Skeletal muscle tissue (tissue), 4 donors: ENCODE data around the gene CD209. TPM values are rescaled to one million over a fixed set of nuclear protein-coding genes. Genes with fewer than 3 reads are reported as not detected.

Experiments
- H3K27ac ChIP-seq: one replicate; pipeline ENCODE4 v1.7.0; 2013; ENCODE audit warnings: mild to moderate bottlenecking, low read depth, low read length, inconsistent platforms
- H3K27me3 ChIP-seq, 3 donors: one replicate each; pipeline ENCODE4 v1.7.0; 2013; ENCODE audit warnings: low read length in 3 of 3; ENCODE audit not compliant: control insufficient read depth in 3 of 3, insufficient read depth in 3 of 3
- H3K36me3 ChIP-seq, 3 donors: one replicate each; pipeline ENCODE4 v1.7.0; 2013; ENCODE audit warnings: low read length in 3 of 3; ENCODE audit not compliant: control insufficient read depth in 3 of 3, insufficient read depth in 3 of 3
- H3K4me1 ChIP-seq, 3 donors: one replicate each; pipeline ENCODE4 v1.7.0; 2013; ENCODE audit warnings: low read length in 3 of 3, mild to moderate bottlenecking in 3 of 3; ENCODE audit not compliant: control insufficient read depth in 3 of 3, insufficient read depth in 3 of 3
- H3K4me3 ChIP-seq, 3 donors: one replicate each; pipeline ENCODE4 v1.7.0; 2013; ENCODE audit warnings: low read length in 3 of 3
- H3K9ac ChIP-seq, 3 donors: one replicate each; pipeline ENCODE4 v1.7.0; 2013; ENCODE audit warnings: low read length in 3 of 3, mild to moderate bottlenecking in 3 of 3, moderate library complexity in 2 of 3, low read depth in 1 of 3
- H3K9me3 ChIP-seq, 3 donors: one replicate each; pipeline ENCODE4 v1.7.0; 2013; ENCODE audit warnings: low read length in 3 of 3; ENCODE audit not compliant: control insufficient read depth in 3 of 3
- total RNA-seq: library from RNA; depleted of rRNA; stranded (reverse); fragments of >200 nt; gene quantifications from one replicate; pipeline ENCODE4 v1.2.3, GENCODE V29; 2014
- donor health status: Osteomylitis.

The CD209 gene
- total RNA-seq, 1 donor from 2014 or later = 5.2 TPM

GRCh38 chr19:7715671-7716070, 31.7 kb downstream of the CD209 start:
- no peaks in the 10 kb centered on the region for H3K36me3 ChIP-seq
- H3K9ac ChIP-seq = no peak overlapping the region
- no peaks in the 10 kb centered on the region for H3K27me3 ChIP-seq
- no peak overlapping the region for H3K4me3 ChIP-seq
- no peaks in the 10 kb centered on the region for H3K4me1 ChIP-seq
- H3K9me3 ChIP-seq = peaks cover 0 to 5% (median 0%) of the 10 kb centered on the region in 3 donors
- H3K27ac ChIP-seq = no peak overlapping the region

GRCh38 chr19:7710616-7711015, 36.7 kb downstream of the CD209 start:
- Histone ChIP-seq H3K27ac (no peak overlapping the region), H3K9ac (no peak overlapping the region)

GRCh38 chr19:7709932-7710460, 37.3 kb downstream of the CD209 start:
- Histone ChIP-seq H3K27me3 (peaks cover 0 to 3% (median 0%) of the 10 kb centered on the region in 3 donors), H3K4me3 (no peak overlapping the region), H3K27ac (no peak overlapping the region), H3K36me3 (no peaks in the 10 kb centered on the region), H3K4me1 (no peaks in the 10 kb centered on the region), H3K9ac (no peak overlapping the region), H3K9me3 (no peaks in the 10 kb centered on the region)

More at GRCh38 chr19:7710616-7711015, 36.7 kb downstream of the CD209 start:
- H3K4me1 ChIP-seq = no peaks in the 10 kb centered on the region
- H3K27me3 ChIP-seq = peaks cover 0 to 3% (median 0%) of the 10 kb centered on the region in 3 donors
- no peaks in the 10 kb centered on the region for H3K36me3 ChIP-seq
- no peak overlapping the region for H3K4me3 ChIP-seq
- no peaks in the 10 kb centered on the region for H3K9me3 ChIP-seq

- H3K27me3 ChIP-seq = peaks cover 9 to 13% (median 12%) of the 10 kb centered on the region in 3 donors
- peak overlapping the region; percentile 40 for H3K27ac ChIP-seq
- no peak overlapping the region for H3K4me3 ChIP-seq
- no peaks in the 10 kb centered on the region for H3K4me1 ChIP-seq
- no peaks in the 10 kb centered on the region for H3K9me3 ChIP-seq
- H3K9ac ChIP-seq = no peak overlapping the region
- H3K36me3 ChIP-seq = no peaks in the 10 kb centered on the region
Measured at GRCh38 chr19:7706955-7707456, 40.3 kb downstream of the CD209 start.

GRCh38 chr19:7706188-7706954, 41.0 kb downstream of the CD209 start:
- Histone ChIP-seq H3K4me3 (no peak overlapping the region), H3K9me3 (no peaks in the 10 kb centered on the region), H3K4me1 (no peaks in the 10 kb centered on the region), H3K27me3 (peaks cover 9 to 17% (median 17%) of the 10 kb centered on the region in 3 donors), H3K36me3 (no peaks in the 10 kb centered on the region), H3K27ac (peak overlapping the region; percentile 40), H3K9ac (no peak overlapping the region)

GRCh38 chr19:7705387-7706187, 41.7 kb downstream of the CD209 start:
- Histone ChIP-seq H3K4me1 (no peaks in the 10 kb centered on the region), H3K27ac (peak overlapping the region; percentile 25), H3K4me3 (no peak overlapping the region)

GRCh38 chr19:7704280-7705060, 42.9 kb downstream of the CD209 start:
- H3K9me3 ChIP-seq = no peaks in the 10 kb centered on the region
- no peak overlapping the region for H3K9ac ChIP-seq
- no peaks in the 10 kb centered on the region for H3K36me3 ChIP-seq
- peaks cover 15 to 25% (median 25%) of the 10 kb centered on the region in 3 donors for H3K27me3 ChIP-seq
- H3K4me1 ChIP-seq = no peaks in the 10 kb centered on the region
- no peak overlapping the region for H3K4me3 ChIP-seq
- no peak overlapping the region for H3K27ac ChIP-seq

More at GRCh38 chr19:7705387-7706187, 41.7 kb downstream of the CD209 start:
- H3K9ac ChIP-seq = no peak overlapping the region
- H3K9me3 ChIP-seq = no peaks in the 10 kb centered on the region
- peaks cover 12 to 22% (median 22%) of the 10 kb centered on the region in 3 donors for H3K27me3 ChIP-seq
- H3K36me3 ChIP-seq = no peaks in the 10 kb centered on the region

GRCh38 chr19:7703332-7703731, 44.0 kb downstream of the CD209 start:
- Histone ChIP-seq H3K27ac (no peak overlapping the region), H3K9me3 (no peaks in the 10 kb centered on the region), H3K27me3 (peaks cover 17 to 35% (median 34%) of the 10 kb centered on the region in 3 donors), H3K36me3 (no peaks in the 10 kb centered on the region), H3K4me3 (no peak overlapping the region), H3K4me1 (no peaks in the 10 kb centered on the region), H3K9ac (no peak overlapping the region)

- H3K9me3 ChIP-seq = no peaks in the 10 kb centered on the region
- no peak within 1 kb of the TSS for H3K4me3 ChIP-seq
- H3K4me1 ChIP-seq = no peaks in the 10 kb centered on the region
- H3K36me3 ChIP-seq = no peaks in the 10 kb centered on the region
- peaks cover 26 to 50% (median 46%) of the 10 kb centered on the region in 3 donors for H3K27me3 ChIP-seq
- no peak within 1 kb of the TSS for H3K27ac ChIP-seq
- no peak within 1 kb of the TSS for H3K9ac ChIP-seq
Measured at GRCh38 chr19:7701654-7702457, 45.5 kb downstream of the CD209 start, which contains the start of gene FCER2. TSS of gene FCER2 (minus strand) at chr19:7702131. CDS start at chr19:7699760, 2,371 bp downstream.
